ENCODE measurements around the gene NIPBL.

NIPBL gene

GRCh38 chr5:36985387-36985786 is 108.8 kb downstream of the NIPBL start:
- no peaks in the 10 kb centered on the region for H3K27me3 ChIP-seq (ENCODE audit: control insufficient read depth, insufficient read depth, low read length)
- no peak overlapping the region for H3K4me2 ChIP-seq (ENCODE audit: low read length)
- no peak overlapping the region for H3K4me3 ChIP-seq (ENCODE audit: low read depth, low read length)
- H3K36me3 ChIP-seq (ENCODE audit: control insufficient read depth, insufficient read depth, low read length) = no peaks in the 10 kb centered on the region
- no peak overlapping the region for H2AFZ ChIP-seq
- H3K79me2 ChIP-seq = peaks cover 7% of the 10 kb centered on the region
- peaks cover 4% of the 10 kb centered on the region for H3K4me1 ChIP-seq
- no peaks in the 10 kb centered on the region for H3K9me3 ChIP-seq (ENCODE audit: control insufficient read depth, low read length)
- no peak overlapping the region for H3K9ac ChIP-seq
- no peak for TF ChIP-seq CTCF (IDR thresholded peaks at IDR 0.05)
- H3K27ac ChIP-seq = no peak overlapping the region

GRCh38 chr5:36988396-36988795 is 111.8 kb downstream of the NIPBL start:
- Histone ChIP-seq H2AFZ (no peak overlapping the region), H3K4me1 (peaks cover 4% of the 10 kb centered on the region), H3K27me3 (ENCODE audit: control insufficient read depth, insufficient read depth, low read length) (no peaks in the 10 kb centered on the region), H3K79me2 (peaks cover 3% of the 10 kb centered on the region), H3K4me3 (ENCODE audit: low read depth, low read length) (no peak overlapping the region), H3K4me2 (ENCODE audit: low read length) (no peak overlapping the region), H3K9ac (no peak overlapping the region), H3K36me3 (ENCODE audit: control insufficient read depth, insufficient read depth, low read length) (no peaks in the 10 kb centered on the region), H3K27ac (no peak overlapping the region), H3K9me3 (ENCODE audit: control insufficient read depth, low read length) (no peaks in the 10 kb centered on the region)
- no peak for TF ChIP-seq CTCF (IDR thresholded peaks at IDR 0.05)

GRCh38 chr5:36998578-36998977 is 122.0 kb downstream of the NIPBL start:
- no peak overlapping the region for H3K4me3 ChIP-seq (ENCODE audit: low read depth, low read length)
- no peak for TF ChIP-seq CTCF (IDR thresholded peaks at IDR 0.05)
- no peak overlapping the region for H3K27ac ChIP-seq
- no peaks in the 10 kb centered on the region for H3K9me3 ChIP-seq (ENCODE audit: control insufficient read depth, low read length)
- H3K27me3 ChIP-seq (ENCODE audit: control insufficient read depth, insufficient read depth, low read length) = no peaks in the 10 kb centered on the region
- no peak overlapping the region for H3K4me2 ChIP-seq (ENCODE audit: low read length)
- H3K36me3 ChIP-seq (ENCODE audit: control insufficient read depth, insufficient read depth, low read length) = no peaks in the 10 kb centered on the region
- H3K4me1 ChIP-seq = no peaks in the 10 kb centered on the region
- H3K79me2 ChIP-seq = no peaks in the 10 kb centered on the region
- no peak overlapping the region for H3K9ac ChIP-seq
- H2AFZ ChIP-seq = no peak overlapping the region

GRCh38 chr5:37002176-37002751 is 125.7 kb downstream of the NIPBL start:
- Histone ChIP-seq H3K79me2 (no peaks in the 10 kb centered on the region), H3K4me2 (ENCODE audit: low read length) (no peak overlapping the region), H3K27me3 (ENCODE audit: control insufficient read depth, insufficient read depth, low read length) (no peaks in the 10 kb centered on the region), H3K27ac (no peak overlapping the region), H2AFZ (no peak overlapping the region), H3K36me3 (ENCODE audit: control insufficient read depth, insufficient read depth, low read length) (no peaks in the 10 kb centered on the region), H3K4me1 (no peaks in the 10 kb centered on the region), H3K9ac (no peak overlapping the region), H3K4me3 (ENCODE audit: low read depth, low read length) (no peak overlapping the region), H3K9me3 (ENCODE audit: control insufficient read depth, low read length) (no peaks in the 10 kb centered on the region)
- no peak for TF ChIP-seq CTCF (IDR thresholded peaks at IDR 0.05)

- Histone ChIP-seq H3K27ac (no peak overlapping the region), H3K9me3 (ENCODE audit: control insufficient read depth, low read length) (no peaks in the 10 kb centered on the region), H3K4me2 (ENCODE audit: low read length) (no peak overlapping the region), H3K36me3 (ENCODE audit: control insufficient read depth, insufficient read depth, low read length) (no peaks in the 10 kb centered on the region), H3K27me3 (ENCODE audit: control insufficient read depth, insufficient read depth, low read length) (no peaks in the 10 kb centered on the region), H3K9ac (no peak overlapping the region), H3K79me2 (no peaks in the 10 kb centered on the region), H2AFZ (no peak overlapping the region), H3K4me3 (ENCODE audit: low read depth, low read length) (no peak overlapping the region), H3K4me1 (no peaks in the 10 kb centered on the region)
- no peak for TF ChIP-seq CTCF (IDR thresholded peaks at IDR 0.05)
These were observed 128.7 kb downstream of the NIPBL start for GRCh38 chr5:37005252-37005651.

Data from parathyroid adenoma (tissue), 2 donors.